SH-SY5Y (cell line): ENCODE results near the gene DYNLT2.

Source experiments
- GATA2 ChIP-seq: IDR thresholded peaks from 2 replicates; pipeline ENCODE4 v1.6.1; 2011; ENCODE audit warnings: mild to moderate bottlenecking, low read depth, low read length
- GATA3 ChIP-seq: IDR thresholded peaks from 2 replicates; pipeline ENCODE4 v1.6.1; 2011; ENCODE audit warnings: low read depth, mild to moderate bottlenecking, low read length, moderate library complexity

- no peak for TF ChIP-seq GATA2
- TF ChIP-seq GATA3: no peak
Measured at GRCh38 chr6:169787797-169788196, 36.4 kb upstream of the DYNLT2 start.
